T-cell (primary cell): Measurements from ENCODE around the gene BRINP2. TPM values are rescaled to one million over a fixed set of nuclear protein-coding genes. Genes with fewer than 3 reads are reported as not detected.
"Not testable (repeated sequence)": the region's sequence is repeated elsewhere in the genome, so short reads cannot be mapped to it uniquely, and the experiment has no call there.

Experiments
- ATAC-seq, 4 experiments: fragments of 200-7000 bp in 3 of 4; fragments of 150-1000 bp in 1 of 4; cut with Tn5 transposase; replicated peaks in 1 of 4; 1 replicate in 3 of 4; 2 replicates in 1 of 4; pipeline ENCODE4 v1.10.0; 2021; ENCODE audit warnings: moderate library complexity in 3 of 4, mild to moderate bottlenecking in 2 of 4, moderate number of reproducible peaks in 1 of 4
- CTCF ChIA-PET, 2 donors: fragments of 300-600 bp; sonication (Branson Sonifier 250); formaldehyde crosslinking; loops; one replicate each; lab custom pipeline; 2022; ENCODE audit warnings: antibody characterized with exemption in 2 of 2; lab: Charles Lee
- POLR2A ChIA-PET, 2 donors: fragments of 300-600 bp; sonication (Branson Sonifier 250); formaldehyde crosslinking; loops; one replicate each; lab custom pipeline; 2022; ENCODE audit warnings: antibody characterized with exemption in 2 of 2; lab: Charles Lee
- DNase-seq, 35 experiments: peaks; one replicate each; pipeline versions ENCODE4 v3.0.0 to v3.0.0-alpha.2; 2013 to 2023
- H3K27ac ChIP-seq: one replicate; pipeline ENCODE4 v1.5.1; 2013; ENCODE audit warnings: low read length
- H3K27me3 ChIP-seq, 2 experiments: replicated peaks in 1 of 2; 1 replicate in 1 of 2; 2 replicates in 1 of 2; pipeline versions ENCODE4 v1.6.1 to v1.7.0; 2013; ENCODE audit warnings: low read length in 1 of 2, mixed read lengths in 1 of 2; ENCODE audit not compliant: control insufficient read depth in 2 of 2, insufficient read depth in 2 of 2; ENCODE audit errors: extremely low read depth in 1 of 2
- H3K36me3 ChIP-seq, 2 donors: 1 replicate in 1 of 2; 2 replicates in 1 of 2; pipeline versions ENCODE4 v1.6.1 to v1.7.0; 2013; ENCODE audit warnings: low read length in 1 of 2; ENCODE audit not compliant: control insufficient read depth in 2 of 2, insufficient read depth in 1 of 2; ENCODE audit errors: extremely low read depth in 1 of 2
- H3K4me1 ChIP-seq, 2 experiments: 1 replicate in 1 of 2; 2 replicates in 1 of 2; pipeline versions ENCODE4 v1.6.1 to v1.7.0; 2013; ENCODE audit warnings: low read length in 2 of 2, mixed read lengths in 1 of 2; ENCODE audit not compliant: insufficient read depth in 2 of 2, control insufficient read depth in 1 of 2; ENCODE audit errors: extremely low read depth in 1 of 2
- H3K4me3 ChIP-seq, 2 donors: 1 replicate in 1 of 2; 2 replicates in 1 of 2; pipeline versions ENCODE4 v1.5.1 to v1.7.0; 2013; ENCODE audit warnings: mild to moderate bottlenecking in 2 of 2, low read length in 1 of 2, moderate library complexity in 1 of 2; ENCODE audit not compliant: control insufficient read depth in 1 of 2; ENCODE audit errors: extremely low read depth in 1 of 2
- H3K9me3 ChIP-seq: 2 replicates; pipeline ENCODE4 v1.7.0; 2013
- H3K27ac Mint-ChIP-seq, 2 donors: one replicate each; pipeline ENCODE4 v1.8.0; 2020 to 2021; ENCODE audit warnings: mild to moderate bottlenecking in 2 of 2, mixed read lengths in 2 of 2
- H3K27me3 Mint-ChIP-seq, 2 donors: one replicate each; pipeline ENCODE4 v1.8.0; 2021 to 2022; ENCODE audit warnings: mixed read lengths in 2 of 2
- H3K36me3 Mint-ChIP-seq: one replicate; pipeline ENCODE4 v1.8.0; 2021; ENCODE audit warnings: mixed read lengths
- H3K4me1 Mint-ChIP-seq, 3 donors: one replicate each; pipeline ENCODE4 v1.8.0; 2020 to 2022; ENCODE audit warnings: mixed read lengths in 3 of 3, mild to moderate bottlenecking in 1 of 3
- H3K4me3 Mint-ChIP-seq, 3 donors: one replicate each; pipeline ENCODE4 v1.8.0; 2020 to 2022; ENCODE audit warnings: mild to moderate bottlenecking in 3 of 3, mixed read lengths in 3 of 3, moderate library complexity in 3 of 3
- H3K9me3 Mint-ChIP-seq, 3 donors: one replicate each; pipeline ENCODE4 v1.8.0; 2020 to 2022; ENCODE audit warnings: mixed read lengths in 3 of 3
- WGBS: methylation state at CpG from one replicate; pipeline ENCODE4 v1.1.5; 2013; ENCODE audit warnings: missing lambda C conversion rate; ENCODE audit not compliant: insufficient coverage; 5-methylcytosine and 5-hydroxymethylcytosine counted together
- total RNA-seq, 35 experiments: library from RNA in 6 of 35; stranded (reverse) in 6 of 35; fragments of 120-200 nt in 1 of 35; gene quantifications; one replicate each; pipeline versions ENCODE4 v1.2.1 to v1.2.4 and lab custom pipeline; 2013 to 2026

BRINP2 gene
- total RNA-seq, 5 donors from 2014 or later (not counting 1 experiment from before 2014, with no cell fraction given) = 0.06 TPM; not detected in 4

- H3K4me1 Mint-ChIP-seq = no peaks in the 10 kb centered on the region
- no peak overlapping the region for H3K27ac Mint-ChIP-seq
- ChIA-PET CTCF (no interaction called here), POLR2A (no interaction called here)
- Histone ChIP-seq H3K36me3 (no peaks in the 10 kb centered on the region), H3K4me3 (no peak overlapping the region), H3K27me3 (no peaks in the 10 kb centered on the region), H3K9me3 (no peaks in the 10 kb centered on the region), H3K4me1 (no peaks in the 10 kb centered on the region), H3K27ac (no peak overlapping the region)
- no peaks in the 10 kb centered on the region for H3K36me3 Mint-ChIP-seq
- no peak overlapping the region for H3K4me3 Mint-ChIP-seq
- no peak for ATAC-seq
- WGBS = no CpG with 5 or more reads among the region's 2 CpGs
- H3K27me3 Mint-ChIP-seq = peaks cover 0 to 8% of the 10 kb centered on the region in 2 donors
- H3K9me3 Mint-ChIP-seq = peaks cover 0 to 6% (median 0%) of the 10 kb centered on the region in 3 donors
- no peak for DNase-seq
Measured at GRCh38 chr1:177309880-177310279, 139.1 kb downstream of the BRINP2 start.

GRCh38 chr1:177310326-177310725, 139.6 kb downstream of the BRINP2 start:
- no peak for DNase-seq
- H3K9me3 ChIP-seq = no peaks in the 10 kb centered on the region
- no peak overlapping the region for H3K27ac ChIP-seq
- Mint-ChIP-seq H3K4me3 (no peak overlapping the region), H3K9me3 (peaks cover 0 to 6% (median 0%) of the 10 kb centered on the region in 3 donors), H3K4me1 (no peaks in the 10 kb centered on the region), H3K36me3 (no peaks in the 10 kb centered on the region), H3K27me3 (peaks cover 0 to 8% of the 10 kb centered on the region in 2 donors), H3K27ac (no peak overlapping the region)
- ChIA-PET POLR2A (no interaction called here), CTCF (no interaction called here)
- H3K27me3 ChIP-seq = no peaks in the 10 kb centered on the region
- no peak overlapping the region for H3K4me3 ChIP-seq
- no peaks in the 10 kb centered on the region for H3K4me1 ChIP-seq
- 56% methylated on average over 1 of the region's 1 CpG for WGBS
- no peaks in the 10 kb centered on the region for H3K36me3 ChIP-seq
- no peak for ATAC-seq

GRCh38 chr1:177311111-177311510, 140.4 kb downstream of the BRINP2 start:
- H3K27me3 Mint-ChIP-seq = peaks cover 0 to 2% of the 10 kb centered on the region in 2 donors

GRCh38 chr1:177311586-177311985, 140.8 kb downstream of the BRINP2 start:
- Mint-ChIP-seq H3K36me3 (no peaks in the 10 kb centered on the region), H3K4me1 (no peaks in the 10 kb centered on the region), H3K9me3 (no peaks in the 10 kb centered on the region), H3K27ac (no peak overlapping the region), H3K27me3 (no peaks in the 10 kb centered on the region), H3K4me3 (no peak overlapping the region)
- DNase-seq = no peak
- Histone ChIP-seq H3K9me3 (no peaks in the 10 kb centered on the region), H3K36me3 (no peaks in the 10 kb centered on the region), H3K27ac (no peak overlapping the region), H3K27me3 (no peaks in the 10 kb centered on the region), H3K4me1 (no peaks in the 10 kb centered on the region), H3K4me3 (no peak overlapping the region)
- no CpG with 5 or more reads among the region's 2 CpGs for WGBS
- ChIA-PET POLR2A (no interaction called here), CTCF (no interaction called here)
- no peak for ATAC-seq

More at GRCh38 chr1:177311111-177311510, 140.4 kb downstream of the BRINP2 start:
- Mint-ChIP-seq H3K4me3 (no peak overlapping the region), H3K27ac (no peak overlapping the region), H3K36me3 (no peaks in the 10 kb centered on the region), H3K9me3 (peaks cover 0 to under 1% (median 0%) of the 10 kb centered on the region in 3 donors), H3K4me1 (no peaks in the 10 kb centered on the region)
- no peak overlapping the region for H3K4me3 ChIP-seq
- no peak for DNase-seq
- POLR2A ChIA-PET = no interaction called here
- no peaks in the 10 kb centered on the region for H3K27me3 ChIP-seq
- H3K27ac ChIP-seq = no peak overlapping the region
- no peaks in the 10 kb centered on the region for H3K9me3 ChIP-seq
- H3K36me3 ChIP-seq = no peaks in the 10 kb centered on the region
- no peaks in the 10 kb centered on the region for H3K4me1 ChIP-seq
- CTCF ChIA-PET = no interaction called here
- no CpG with 5 or more reads among the region's 4 CpGs for WGBS
- no peak for ATAC-seq

GRCh38 chr1:177315261-177315660, 144.5 kb downstream of the BRINP2 start:
- peaks cover 0 to 4% (median 4%) of the 10 kb centered on the region in 3 donors for H3K9me3 Mint-ChIP-seq
- no peaks in the 10 kb centered on the region for H3K27me3 Mint-ChIP-seq
- Histone ChIP-seq H3K27ac (no peak overlapping the region), H3K4me3 (no peak overlapping the region), H3K4me1 (no peaks in the 10 kb centered on the region), H3K36me3 (no peaks in the 10 kb centered on the region), H3K9me3 (no peaks in the 10 kb centered on the region), H3K27me3 (no peaks in the 10 kb centered on the region)
- CTCF ChIA-PET = no interaction called here
- ATAC-seq = no peak
- WGBS = no CpG with 5 or more reads among the region's 2 CpGs
- no peaks in the 10 kb centered on the region for H3K4me1 Mint-ChIP-seq
- no peak overlapping the region for H3K4me3 Mint-ChIP-seq
- DNase-seq = no peak
- no peak overlapping the region for H3K27ac Mint-ChIP-seq
- POLR2A ChIA-PET = no interaction called here
- H3K36me3 Mint-ChIP-seq = no peaks in the 10 kb centered on the region

GRCh38 chr1:177315761-177316160, 145.0 kb downstream of the BRINP2 start:
- ChIA-PET POLR2A (no interaction called here), CTCF (no interaction called here)

GRCh38 chr1:177321434-177321833, 150.7 kb downstream of the BRINP2 start:
- H3K27me3 ChIP-seq, H3K4me3 ChIP-seq, ATAC-seq, H3K27me3 Mint-ChIP-seq, H3K27ac Mint-ChIP-seq, POLR2A ChIA-PET, DNase-seq, H3K9me3 ChIP-seq, H3K4me3 Mint-ChIP-seq, CTCF ChIA-PET, H3K4me1 Mint-ChIP-seq, H3K36me3 ChIP-seq, H3K27ac ChIP-seq, H3K36me3 Mint-ChIP-seq, H3K4me1 ChIP-seq: not testable (repeated sequence)
- H3K9me3 Mint-ChIP-seq = peaks cover 0 to 12% (median 4%) of the 10 kb centered on the region in 3 donors

More at GRCh38 chr1:177315761-177316160, 145.0 kb downstream of the BRINP2 start:
- no peak overlapping the region for H3K27ac ChIP-seq
- Mint-ChIP-seq H3K4me1 (no peaks in the 10 kb centered on the region), H3K27ac (no peak overlapping the region), H3K36me3 (no peaks in the 10 kb centered on the region), H3K9me3 (peaks cover 0 to 4% (median 4%) of the 10 kb centered on the region in 3 donors), H3K27me3 (no peaks in the 10 kb centered on the region), H3K4me3 (no peak overlapping the region)
- DNase-seq (no peak), ATAC-seq (no peak)
- H3K36me3 ChIP-seq = no peaks in the 10 kb centered on the region
- no peaks in the 10 kb centered on the region for H3K4me1 ChIP-seq
- no peaks in the 10 kb centered on the region for H3K27me3 ChIP-seq
- no peak overlapping the region for H3K4me3 ChIP-seq
- H3K9me3 ChIP-seq = no peaks in the 10 kb centered on the region
- no CpG with 5 or more reads among the region's 4 CpGs for WGBS
